T-cell (primary cell): ENCODE data around the gene NCOA7. TPM values are rescaled to one million over a fixed set of nuclear protein-coding genes. Genes with fewer than 3 reads are reported as not detected.

Source experiments
- ATAC-seq, 4 experiments: fragments of 200-7000 bp in 3 of 4; fragments of 150-1000 bp in 1 of 4; cut with Tn5 transposase; replicated peaks in 1 of 4; 1 replicate in 3 of 4; 2 replicates in 1 of 4; pipeline ENCODE4 v1.10.0; 2021; ENCODE audit warnings: moderate library complexity in 3 of 4, mild to moderate bottlenecking in 2 of 4, moderate number of reproducible peaks in 1 of 4
- CTCF ChIA-PET, 2 donors: fragments of 300-600 bp; sonication (Branson Sonifier 250); formaldehyde crosslinking; loops; one replicate each; lab custom pipeline; 2022; ENCODE audit warnings: antibody characterized with exemption in 2 of 2; lab: Charles Lee
- POLR2A ChIA-PET, 2 donors: fragments of 300-600 bp; sonication (Branson Sonifier 250); formaldehyde crosslinking; loops; one replicate each; lab custom pipeline; 2022; ENCODE audit warnings: antibody characterized with exemption in 2 of 2; lab: Charles Lee
- DNase-seq, 35 experiments: peaks; one replicate each; pipeline versions ENCODE4 v3.0.0 to v3.0.0-alpha.2; 2013 to 2023
- H3K27ac ChIP-seq: one replicate; pipeline ENCODE4 v1.5.1; 2013; ENCODE audit warnings: low read length
- H3K27me3 ChIP-seq, 2 experiments: replicated peaks in 1 of 2; 1 replicate in 1 of 2; 2 replicates in 1 of 2; pipeline versions ENCODE4 v1.6.1 to v1.7.0; 2013; ENCODE audit warnings: low read length in 1 of 2, mixed read lengths in 1 of 2; ENCODE audit not compliant: control insufficient read depth in 2 of 2, insufficient read depth in 2 of 2; ENCODE audit errors: extremely low read depth in 1 of 2
- H3K36me3 ChIP-seq, 2 donors: 1 replicate in 1 of 2; 2 replicates in 1 of 2; pipeline versions ENCODE4 v1.6.1 to v1.7.0; 2013; ENCODE audit warnings: low read length in 1 of 2; ENCODE audit not compliant: control insufficient read depth in 2 of 2, insufficient read depth in 1 of 2; ENCODE audit errors: extremely low read depth in 1 of 2
- H3K4me1 ChIP-seq, 2 experiments: 1 replicate in 1 of 2; 2 replicates in 1 of 2; pipeline versions ENCODE4 v1.6.1 to v1.7.0; 2013; ENCODE audit warnings: low read length in 2 of 2, mixed read lengths in 1 of 2; ENCODE audit not compliant: insufficient read depth in 2 of 2, control insufficient read depth in 1 of 2; ENCODE audit errors: extremely low read depth in 1 of 2
- H3K4me3 ChIP-seq, 2 donors: 1 replicate in 1 of 2; 2 replicates in 1 of 2; pipeline versions ENCODE4 v1.5.1 to v1.7.0; 2013; ENCODE audit warnings: mild to moderate bottlenecking in 2 of 2, low read length in 1 of 2, moderate library complexity in 1 of 2; ENCODE audit not compliant: control insufficient read depth in 1 of 2; ENCODE audit errors: extremely low read depth in 1 of 2
- H3K9me3 ChIP-seq: 2 replicates; pipeline ENCODE4 v1.7.0; 2013
- H3K27ac Mint-ChIP-seq, 2 donors: one replicate each; pipeline ENCODE4 v1.8.0; 2020 to 2021; ENCODE audit warnings: mild to moderate bottlenecking in 2 of 2, mixed read lengths in 2 of 2
- H3K27me3 Mint-ChIP-seq, 2 donors: one replicate each; pipeline ENCODE4 v1.8.0; 2021 to 2022; ENCODE audit warnings: mixed read lengths in 2 of 2
- H3K36me3 Mint-ChIP-seq: one replicate; pipeline ENCODE4 v1.8.0; 2021; ENCODE audit warnings: mixed read lengths
- H3K4me1 Mint-ChIP-seq, 3 donors: one replicate each; pipeline ENCODE4 v1.8.0; 2020 to 2022; ENCODE audit warnings: mixed read lengths in 3 of 3, mild to moderate bottlenecking in 1 of 3
- H3K4me3 Mint-ChIP-seq, 3 donors: one replicate each; pipeline ENCODE4 v1.8.0; 2020 to 2022; ENCODE audit warnings: mild to moderate bottlenecking in 3 of 3, mixed read lengths in 3 of 3, moderate library complexity in 3 of 3
- H3K9me3 Mint-ChIP-seq, 3 donors: one replicate each; pipeline ENCODE4 v1.8.0; 2020 to 2022; ENCODE audit warnings: mixed read lengths in 3 of 3
- WGBS: methylation state at CpG from one replicate; pipeline ENCODE4 v1.1.5; 2013; ENCODE audit warnings: missing lambda C conversion rate; ENCODE audit not compliant: insufficient coverage; 5-methylcytosine and 5-hydroxymethylcytosine counted together
- total RNA-seq, 35 experiments: library from RNA in 6 of 35; stranded (reverse) in 6 of 35; fragments of 120-200 nt in 1 of 35; gene quantifications; one replicate each; pipeline versions ENCODE4 v1.2.1 to v1.2.4 and lab custom pipeline; 2013 to 2026

The NCOA7 gene
- total RNA-seq, 5 donors from 2014 or later (not counting 1 experiment from before 2014, with no cell fraction given), result 40.3 to 51.6 (median 46.4) TPM

- no peaks in the 10 kb centered on the region for H3K27me3 Mint-ChIP-seq
- ATAC-seq (no peak), DNase-seq (no peak)
- no CpG with 5 or more reads among the region's 5 CpGs for WGBS
- Histone ChIP-seq H3K27ac (no peak overlapping the region), H3K4me1 (peaks cover 0 to 5% of the 10 kb centered on the region in 2 experiments), H3K36me3 (peaks cover 0 to 8% of the 10 kb centered on the region in 2 donors), H3K9me3 (no peaks in the 10 kb centered on the region), H3K27me3 (no peaks in the 10 kb centered on the region), H3K4me3 (no peak overlapping the region)
- peaks cover 43% of the 10 kb centered on the region for H3K36me3 Mint-ChIP-seq
- ChIA-PET POLR2A (interaction anchor here in 1 of 2 donors (0.5 kb wide), 1 partner anchor 154 kb away, joined by 3 read pairs; no protein-coding TSS in a partner anchor), CTCF (no interaction called here)
- peaks cover 57 to 75% (median 59%) of the 10 kb centered on the region in 3 donors for H3K4me1 Mint-ChIP-seq
- H3K4me3 Mint-ChIP-seq, result no peak overlapping the region
- peak overlapping the region; percentile 9 to 25 for H3K27ac Mint-ChIP-seq
- no peaks in the 10 kb centered on the region for H3K9me3 Mint-ChIP-seq
Observed at GRCh38 chr6:125815080-125815910, 24.5 kb downstream of the NCOA7 start.

GRCh38 chr6:125816828-125817280, 26.1 kb downstream of the NCOA7 start:
- peaks cover 50% of the 10 kb centered on the region for H3K36me3 Mint-ChIP-seq

GRCh38 chr6:125818225-125818657, 27.5 kb downstream of the NCOA7 start:
- DNase-seq, result no peak
- Mint-ChIP-seq H3K4me1 (peaks cover 39 to 72% (median 56%) of the 10 kb centered on the region in 3 donors), H3K4me3 (no peak overlapping the region), H3K9me3 (no peaks in the 10 kb centered on the region), H3K36me3 (peaks cover 42% of the 10 kb centered on the region), H3K27ac (peak overlapping the region in 1 of 2 donors; percentile 43), H3K27me3 (no peaks in the 10 kb centered on the region)
- no peak overlapping the region for H3K27ac ChIP-seq
- CTCF ChIA-PET, result interaction anchor here in 1 of 2 donors (0.6 kb wide), 1 partner anchor 54 kb away, joined by 3 read pairs; no protein-coding TSS in a partner anchor
- POLR2A ChIA-PET, result no interaction called here
- peaks cover 0 to 16% of the 10 kb centered on the region in 2 donors for H3K36me3 ChIP-seq
- H3K27me3 ChIP-seq, result no peaks in the 10 kb centered on the region
- H3K4me3 ChIP-seq, result no peak overlapping the region
- H3K4me1 ChIP-seq, result peaks cover 4 to 6% of the 10 kb centered on the region in 2 experiments
- 67% methylated on average over 1 of the region's 2 CpGs for WGBS
- ATAC-seq, result no peak
- no peaks in the 10 kb centered on the region for H3K9me3 ChIP-seq

More at GRCh38 chr6:125816828-125817280, 26.1 kb downstream of the NCOA7 start:
- Histone ChIP-seq H3K4me3 (no peak overlapping the region), H3K36me3 (peaks cover 0 to 13% of the 10 kb centered on the region in 2 donors), H3K27ac (no peak overlapping the region), H3K27me3 (no peaks in the 10 kb centered on the region), H3K9me3 (no peaks in the 10 kb centered on the region), H3K4me1 (peaks cover 3 to 6% of the 10 kb centered on the region in 2 experiments)
- CTCF ChIA-PET, result no interaction called here
- H3K27ac Mint-ChIP-seq, result no peak overlapping the region
- H3K4me3 Mint-ChIP-seq, result no peak overlapping the region
- no CpG with 5 or more reads among the region's 1 CpG for WGBS
- peaks cover 51 to 76% (median 64%) of the 10 kb centered on the region in 3 donors for H3K4me1 Mint-ChIP-seq
- H3K27me3 Mint-ChIP-seq, result no peaks in the 10 kb centered on the region
- H3K9me3 Mint-ChIP-seq, result no peaks in the 10 kb centered on the region
- DNase-seq (no peak), ATAC-seq (no peak)
- POLR2A ChIA-PET, result interaction anchor here in 1 of 2 donors (0.8 kb wide), 1 partner anchor 283 kb away, joined by 4 read pairs; no protein-coding TSS in a partner anchor

GRCh38 chr6:125818772-125819260, 28.1 kb downstream of the NCOA7 start:
- no peak for ATAC-seq
- H3K36me3 ChIP-seq, result peaks cover 0 to 16% of the 10 kb centered on the region in 2 donors
- peaks cover 4 to 6% of the 10 kb centered on the region in 2 experiments for H3K4me1 ChIP-seq
- H3K36me3 Mint-ChIP-seq, result peaks cover 42% of the 10 kb centered on the region
- CTCF ChIA-PET, result no interaction called here
- H3K4me3 Mint-ChIP-seq, result no peak overlapping the region
- POLR2A ChIA-PET, result no interaction called here
- no peak overlapping the region for H3K27ac ChIP-seq
- peak overlapping the region in 1 of 2 donors; percentile 43 for H3K27ac Mint-ChIP-seq
- peaks cover 39 to 72% (median 56%) of the 10 kb centered on the region in 3 donors for H3K4me1 Mint-ChIP-seq
- no peaks in the 10 kb centered on the region for H3K9me3 ChIP-seq
- H3K4me3 ChIP-seq, result no peak overlapping the region
- H3K27me3 ChIP-seq, result no peaks in the 10 kb centered on the region
- H3K9me3 Mint-ChIP-seq, result no peaks in the 10 kb centered on the region
- WGBS, result no CpG with 5 or more reads among the region's 4 CpGs
- no peaks in the 10 kb centered on the region for H3K27me3 Mint-ChIP-seq
- DNase-seq, result no peak

- Mint-ChIP-seq H3K4me1 (peaks cover 34 to 69% (median 50%) of the 10 kb centered on the region in 3 donors), H3K27me3 (no peaks in the 10 kb centered on the region), H3K4me3 (no peak overlapping the region), H3K27ac (no peak overlapping the region), H3K9me3 (no peaks in the 10 kb centered on the region), H3K36me3 (peaks cover 38% of the 10 kb centered on the region)
- Histone ChIP-seq H3K27me3 (no peaks in the 10 kb centered on the region), H3K36me3 (peaks cover 0 to 16% of the 10 kb centered on the region in 2 donors), H3K9me3 (no peaks in the 10 kb centered on the region), H3K4me3 (no peak overlapping the region), H3K27ac (no peak overlapping the region), H3K4me1 (peaks cover 4 to 6% of the 10 kb centered on the region in 2 experiments)
- 100% methylated on average over 1 of the region's 4 CpGs for WGBS
- ChIA-PET POLR2A (no interaction called here), CTCF (interaction anchor here in 1 of 2 donors (1.1 to 1.2 kb wide), 2 partner anchors 28 to 30 kb away, joined by 3 read pairs; no protein-coding TSS in a partner anchor)
- ATAC-seq, result no peak
- DNase-seq, result no peak
Observed at GRCh38 chr6:125819535-125820326, 29.0 kb downstream of the NCOA7 start.
